ENCODE data around the gene PTPRT. TPM values are rescaled to one million over a fixed set of nuclear protein-coding genes. Genes with fewer than 3 reads are reported as not detected.

PTPRT gene
- total and polyA plus RNA-seq, 2 experiments from 2014 or later: not detected

DNA sequence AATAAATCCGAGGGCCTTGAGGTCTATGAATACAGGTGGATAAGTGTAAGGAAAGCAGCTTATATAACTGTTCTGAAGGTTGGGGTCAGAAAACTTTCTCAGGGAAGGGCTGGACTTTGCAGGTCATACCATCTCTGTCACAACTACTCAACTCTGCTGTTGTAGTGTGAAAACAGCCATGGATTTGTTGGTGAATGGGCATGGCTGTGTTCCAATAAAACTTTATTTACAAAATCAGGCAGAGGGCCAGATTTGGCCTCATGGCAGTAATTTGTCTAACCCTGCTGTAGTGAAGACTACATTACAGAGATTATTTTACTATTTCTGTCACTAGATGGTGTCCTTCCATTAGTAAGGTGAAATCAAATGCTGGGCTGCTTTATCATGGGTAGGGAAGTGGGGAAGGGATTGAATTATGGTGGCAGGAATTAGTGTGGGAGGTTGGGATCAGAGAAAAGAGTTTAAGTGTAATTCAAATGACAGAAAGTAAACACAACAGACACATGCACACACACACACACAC is 1161.9 kb downstream of the PTPRT start:
- H3K4me1 Mint-ChIP-seq: no peaks in the 10 kb centered on the region
- no peaks in the 10 kb centered on the region for H3K27me3 ChIP-seq (ENCODE audit: insufficient read depth)
- peaks cover 22% of the 10 kb centered on the region for H3K36me3 Mint-ChIP-seq (ENCODE audit: low read depth)
- no peak overlapping the region for H3K27ac ChIP-seq (ENCODE audit: low read depth)
- no peak overlapping the region for H2AFZ ChIP-seq
- H4K20me1 ChIP-seq (replicated peaks; ENCODE audit: insufficient read depth): no peaks in the 10 kb centered on the region
- no peaks in the 10 kb centered on the region for H3K9me2 ChIP-seq (ENCODE audit: insufficient read depth)
- H3K27ac Mint-ChIP-seq: no peak overlapping the region
- no peaks in the 10 kb centered on the region for H3K79me2 ChIP-seq (replicated peaks; ENCODE audit: insufficient read depth)
- H3K36me3 ChIP-seq (ENCODE audit: insufficient read depth): no peaks in the 10 kb centered on the region; the same call in 1 of the 2 replicates
- no peak for ATAC-seq
- peaks cover 2% of the 10 kb centered on the region for H3K27me3 Mint-ChIP-seq (ENCODE audit: insufficient read depth, low read depth, poor library complexity)
- H3K9me3 Mint-ChIP-seq: peaks cover 99% of the 10 kb centered on the region
- TF ChIP-seq, protein P1, sequence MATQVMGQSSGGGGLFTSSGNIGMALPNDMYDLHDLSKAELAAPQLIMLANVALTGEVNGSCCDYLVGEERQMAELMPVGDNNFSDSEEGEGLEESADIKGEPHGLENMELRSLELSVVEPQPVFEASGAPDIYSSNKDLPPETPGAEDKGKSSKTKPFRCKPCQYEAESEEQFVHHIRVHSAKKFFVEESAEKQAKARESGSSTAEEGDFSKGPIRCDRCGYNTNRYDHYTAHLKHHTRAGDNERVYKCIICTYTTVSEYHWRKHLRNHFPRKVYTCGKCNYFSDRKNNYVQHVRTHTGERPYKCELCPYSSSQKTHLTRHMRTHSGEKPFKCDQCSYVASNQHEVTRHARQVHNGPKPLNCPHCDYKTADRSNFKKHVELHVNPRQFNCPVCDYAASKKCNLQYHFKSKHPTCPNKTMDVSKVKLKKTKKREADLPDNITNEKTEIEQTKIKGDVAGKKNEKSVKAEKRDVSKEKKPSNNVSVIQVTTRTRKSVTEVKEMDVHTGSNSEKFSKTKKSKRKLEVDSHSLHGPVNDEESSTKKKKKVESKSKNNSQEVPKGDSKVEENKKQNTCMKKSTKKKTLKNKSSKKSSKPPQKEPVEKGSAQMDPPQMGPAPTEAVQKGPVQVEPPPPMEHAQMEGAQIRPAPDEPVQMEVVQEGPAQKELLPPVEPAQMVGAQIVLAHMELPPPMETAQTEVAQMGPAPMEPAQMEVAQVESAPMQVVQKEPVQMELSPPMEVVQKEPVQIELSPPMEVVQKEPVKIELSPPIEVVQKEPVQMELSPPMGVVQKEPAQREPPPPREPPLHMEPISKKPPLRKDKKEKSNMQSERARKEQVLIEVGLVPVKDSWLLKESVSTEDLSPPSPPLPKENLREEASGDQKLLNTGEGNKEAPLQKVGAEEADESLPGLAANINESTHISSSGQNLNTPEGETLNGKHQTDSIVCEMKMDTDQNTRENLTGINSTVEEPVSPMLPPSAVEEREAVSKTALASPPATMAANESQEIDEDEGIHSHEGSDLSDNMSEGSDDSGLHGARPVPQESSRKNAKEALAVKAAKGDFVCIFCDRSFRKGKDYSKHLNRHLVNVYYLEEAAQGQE (IDR thresholded peaks at IDR 0.05; ENCODE audit: unreplicated experiment): no peak
- no peak for TF ChIP-seq STAT1 (IDR thresholded peaks at IDR 0.05; ENCODE audit: unreplicated experiment)
- TF ChIP-seq NANOG (IDR thresholded peaks at IDR 0.05; ENCODE audit: borderline replicate concordance): no peak
- TF ChIP-seq POLR2AphosphoS5 (IDR thresholded peaks at IDR 0.05; ENCODE audit: low read depth): no peak
- TF ChIP-seq EZH2phosphoT487 (IDR thresholded peaks at IDR 0.05; ENCODE audit: unreplicated experiment): no peak
- TF ChIP-seq CREB1 (CRISPR knock-in tag; IDR thresholded peaks at IDR 0.05; ENCODE audit: low read depth): no peak
- no peak for TF ChIP-seq ZNF114 (CRISPR knock-in tag; IDR thresholded peaks at IDR 0.05)
- TF ChIP-seq ZNF331 (CRISPR knock-in tag; IDR thresholded peaks at IDR 0.05; ENCODE audit: low read depth): no peak
- no peak for TF ChIP-seq EZH2 (IDR thresholded peaks at IDR 0.05; ENCODE audit: low read depth, unreplicated experiment)
- TF ChIP-seq, protein P2, sequence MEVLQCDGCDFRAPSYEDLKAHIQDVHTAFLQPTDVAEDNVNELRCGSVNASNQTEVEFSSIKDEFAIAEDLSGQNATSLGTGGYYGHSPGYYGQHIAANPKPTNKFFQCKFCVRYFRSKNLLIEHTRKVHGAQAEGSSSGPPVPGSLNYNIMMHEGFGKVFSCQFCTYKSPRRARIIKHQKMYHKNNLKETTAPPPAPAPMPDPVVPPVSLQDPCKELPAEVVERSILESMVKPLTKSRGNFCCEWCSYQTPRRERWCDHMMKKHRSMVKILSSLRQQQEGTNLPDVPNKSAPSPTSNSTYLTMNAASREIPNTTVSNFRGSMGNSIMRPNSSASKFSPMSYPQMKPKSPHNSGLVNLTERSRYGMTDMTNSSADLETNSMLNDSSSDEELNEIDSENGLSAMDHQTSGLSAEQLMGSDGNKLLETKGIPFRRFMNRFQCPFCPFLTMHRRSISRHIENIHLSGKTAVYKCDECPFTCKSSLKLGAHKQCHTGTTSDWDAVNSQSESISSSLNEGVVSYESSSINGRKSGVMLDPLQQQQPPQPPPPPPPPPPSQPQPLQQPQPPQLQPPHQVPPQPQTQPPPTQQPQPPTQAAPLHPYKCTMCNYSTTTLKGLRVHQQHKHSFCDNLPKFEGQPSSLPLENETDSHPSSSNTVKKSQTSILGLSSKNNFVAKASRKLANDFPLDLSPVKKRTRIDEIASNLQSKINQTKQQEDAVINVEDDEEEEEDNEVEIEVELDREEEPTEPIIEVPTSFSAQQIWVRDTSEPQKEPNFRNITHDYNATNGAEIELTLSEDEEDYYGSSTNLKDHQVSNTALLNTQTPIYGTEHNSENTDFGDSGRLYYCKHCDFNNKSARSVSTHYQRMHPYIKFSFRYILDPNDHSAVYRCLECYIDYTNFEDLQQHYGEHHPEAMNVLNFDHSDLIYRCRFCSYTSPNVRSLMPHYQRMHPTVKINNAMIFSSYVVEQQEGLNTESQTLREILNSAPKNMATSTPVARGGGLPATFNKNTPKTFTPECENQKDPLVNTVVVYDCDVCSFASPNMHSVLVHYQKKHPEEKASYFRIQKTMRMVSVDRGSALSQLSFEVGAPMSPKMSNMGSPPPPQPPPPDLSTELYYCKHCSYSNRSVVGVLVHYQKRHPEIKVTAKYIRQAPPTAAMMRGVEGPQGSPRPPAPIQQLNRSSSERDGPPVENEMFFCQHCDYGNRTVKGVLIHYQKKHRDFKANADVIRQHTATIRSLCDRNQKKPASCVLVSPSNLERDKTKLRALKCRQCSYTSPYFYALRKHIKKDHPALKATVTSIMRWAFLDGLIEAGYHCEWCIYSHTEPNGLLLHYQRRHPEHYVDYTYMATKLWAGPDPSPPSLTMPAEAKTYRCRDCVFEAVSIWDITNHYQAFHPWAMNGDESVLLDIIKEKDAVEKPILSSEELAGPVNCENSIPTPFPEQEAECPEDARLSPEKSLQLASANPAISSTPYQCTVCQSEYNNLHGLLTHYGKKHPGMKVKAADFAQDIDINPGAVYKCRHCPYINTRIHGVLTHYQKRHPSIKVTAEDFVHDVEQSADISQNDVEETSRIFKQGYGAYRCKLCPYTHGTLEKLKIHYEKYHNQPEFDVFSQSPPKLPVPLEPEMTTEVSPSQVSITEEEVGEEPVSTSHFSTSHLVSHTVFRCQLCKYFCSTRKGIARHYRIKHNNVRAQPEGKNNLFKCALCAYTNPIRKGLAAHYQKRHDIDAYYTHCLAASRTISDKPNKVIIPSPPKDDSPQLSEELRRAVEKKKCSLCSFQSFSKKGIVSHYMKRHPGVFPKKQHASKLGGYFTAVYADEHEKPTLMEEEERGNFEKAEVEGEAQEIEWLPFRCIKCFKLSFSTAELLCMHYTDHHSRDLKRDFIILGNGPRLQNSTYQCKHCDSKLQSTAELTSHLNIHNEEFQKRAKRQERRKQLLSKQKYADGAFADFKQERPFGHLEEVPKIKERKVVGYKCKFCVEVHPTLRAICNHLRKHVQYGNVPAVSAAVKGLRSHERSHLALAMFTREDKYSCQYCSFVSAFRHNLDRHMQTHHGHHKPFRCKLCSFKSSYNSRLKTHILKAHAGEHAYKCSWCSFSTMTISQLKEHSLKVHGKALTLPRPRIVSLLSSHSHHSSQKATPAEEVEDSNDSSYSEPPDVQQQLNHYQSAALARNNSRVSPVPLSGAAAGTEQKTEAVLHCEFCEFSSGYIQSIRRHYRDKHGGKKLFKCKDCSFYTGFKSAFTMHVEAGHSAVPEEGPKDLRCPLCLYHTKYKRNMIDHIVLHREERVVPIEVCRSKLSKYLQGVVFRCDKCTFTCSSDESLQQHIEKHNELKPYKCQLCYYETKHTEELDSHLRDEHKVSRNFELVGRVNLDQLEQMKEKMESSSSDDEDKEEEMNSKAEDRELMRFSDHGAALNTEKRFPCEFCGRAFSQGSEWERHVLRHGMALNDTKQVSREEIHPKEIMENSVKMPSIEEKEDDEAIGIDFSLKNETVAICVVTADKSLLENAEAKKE (CRISPR knock-in tag; IDR thresholded peaks at IDR 0.05): no peak
- no peak for TF ChIP-seq JUNB (IDR thresholded peaks at IDR 0.05; ENCODE audit: unreplicated experiment)
- TF ChIP-seq, protein P3, sequence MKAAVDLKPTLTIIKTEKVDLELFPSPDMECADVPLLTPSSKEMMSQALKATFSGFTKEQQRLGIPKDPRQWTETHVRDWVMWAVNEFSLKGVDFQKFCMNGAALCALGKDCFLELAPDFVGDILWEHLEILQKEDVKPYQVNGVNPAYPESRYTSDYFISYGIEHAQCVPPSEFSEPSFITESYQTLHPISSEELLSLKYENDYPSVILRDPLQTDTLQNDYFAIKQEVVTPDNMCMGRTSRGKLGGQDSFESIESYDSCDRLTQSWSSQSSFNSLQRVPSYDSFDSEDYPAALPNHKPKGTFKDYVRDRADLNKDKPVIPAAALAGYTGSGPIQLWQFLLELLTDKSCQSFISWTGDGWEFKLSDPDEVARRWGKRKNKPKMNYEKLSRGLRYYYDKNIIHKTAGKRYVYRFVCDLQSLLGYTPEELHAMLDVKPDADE (IDR thresholded peaks at IDR 0.05): no peak
- TF ChIP-seq, protein P4, sequence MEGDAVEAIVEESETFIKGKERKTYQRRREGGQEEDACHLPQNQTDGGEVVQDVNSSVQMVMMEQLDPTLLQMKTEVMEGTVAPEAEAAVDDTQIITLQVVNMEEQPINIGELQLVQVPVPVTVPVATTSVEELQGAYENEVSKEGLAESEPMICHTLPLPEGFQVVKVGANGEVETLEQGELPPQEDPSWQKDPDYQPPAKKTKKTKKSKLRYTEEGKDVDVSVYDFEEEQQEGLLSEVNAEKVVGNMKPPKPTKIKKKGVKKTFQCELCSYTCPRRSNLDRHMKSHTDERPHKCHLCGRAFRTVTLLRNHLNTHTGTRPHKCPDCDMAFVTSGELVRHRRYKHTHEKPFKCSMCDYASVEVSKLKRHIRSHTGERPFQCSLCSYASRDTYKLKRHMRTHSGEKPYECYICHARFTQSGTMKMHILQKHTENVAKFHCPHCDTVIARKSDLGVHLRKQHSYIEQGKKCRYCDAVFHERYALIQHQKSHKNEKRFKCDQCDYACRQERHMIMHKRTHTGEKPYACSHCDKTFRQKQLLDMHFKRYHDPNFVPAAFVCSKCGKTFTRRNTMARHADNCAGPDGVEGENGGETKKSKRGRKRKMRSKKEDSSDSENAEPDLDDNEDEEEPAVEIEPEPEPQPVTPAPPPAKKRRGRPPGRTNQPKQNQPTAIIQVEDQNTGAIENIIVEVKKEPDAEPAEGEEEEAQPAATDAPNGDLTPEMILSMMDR (conservative IDR thresholded peaks at IDR 0.05; ENCODE audit: low read depth in 2 of 2): no peak
- no peak overlapping the region for H3K4me2 ChIP-seq
- DNase-seq (ENCODE audit: low spot score): no peak
- no peaks in the 10 kb centered on the region for H3K4me1 ChIP-seq (ENCODE audit: insufficient read depth)
- no peak overlapping the region for H3K4me3 ChIP-seq
- no peak overlapping the region for H3K4me3 Mint-ChIP-seq
- no peaks in the 10 kb centered on the region for H3F3A ChIP-seq (replicated peaks; ENCODE audit: low read depth)
